Measurements from ENCODE around the gene HBQ1.

GRCh38 chr16:143047-143446 lies 37.2 kb upstream of the HBQ1 start:
- TF ChIP-seq CTCF (IDR thresholded peaks at IDR 0.05; ENCODE audit: borderline replicate concordance, extremely low read depth, low read length, poor library complexity, severe bottlenecking) (no peak), EZH2 (IDR thresholded peaks at IDR 0.05; ENCODE audit: borderline replicate concordance, low read depth, low read length, severe bottlenecking) (no peak)
